Panc1 (cell line): Measurements from ENCODE around the gene GRIK5. TPM values are rescaled to one million over a fixed set of nuclear protein-coding genes. Genes with fewer than 3 reads are reported as not detected.

ENCODE experiments used
- ATAC-seq: fragments of 200-7000 bp; cut with Tn5 transposase; 2 replicates; pipeline ENCODE4 v1.9.1; 2020; ENCODE audit warnings: mild to moderate bottlenecking, moderate library complexity
- BruUV-seq: library from RNA; stranded (reverse); fragments of 400-500 nt; replicated peaks from 2 replicates; lab custom pipeline; 2021; lab: Mats Ljungman, UMichigan
- CTCF ChIA-PET: fragments of 300-600 bp; sonication (Branson Sonifier 250); formaldehyde crosslinking; loops from one replicate; lab custom pipeline; 2022; ENCODE audit warnings: antibody characterized with exemption; lab: Charles Lee
- POLR2A ChIA-PET: fragments of 300-600 bp; sonication (Branson Sonifier 250); formaldehyde crosslinking; loops from one replicate; lab custom pipeline; 2022; ENCODE audit warnings: antibody characterized with exemption; lab: Charles Lee
- DNase-seq: peaks from one replicate; pipeline ENCODE4 v3.0.0-alpha.2; 2010; ENCODE audit warnings: low read depth, low spot score
- H3K27ac ChIP-seq: 2 replicates; pipeline ENCODE4 v1.5.1; 2011; ENCODE audit warnings: mild to moderate bottlenecking, low read length, inconsistent platforms
- H3K27me3 ChIP-seq: fragments of 200-500 bp; sonication (Bioruptor generic); 2 replicates; pipeline ENCODE4 v1.6.0; 2014; ENCODE audit warnings: low read length, inconsistent platforms; ENCODE audit not compliant: control insufficient read depth, insufficient read depth
- H3K36me3 ChIP-seq: fragments of 200-500 bp; sonication (Bioruptor generic); 2 replicates; pipeline ENCODE4 v1.5.1; 2014; ENCODE audit warnings: inconsistent platforms, mild to moderate bottlenecking, low read length, moderate library complexity; ENCODE audit not compliant: control insufficient read depth, insufficient read depth
- H3K4me1 ChIP-seq: 2 replicates; pipeline ENCODE4 v1.5.1; 2011; ENCODE audit warnings: inconsistent platforms, mild to moderate bottlenecking, low read length, moderate library complexity; ENCODE audit not compliant: control insufficient read depth, insufficient read depth
- H3K4me3 ChIP-seq, 2 experiments: 2 replicates each; pipeline ENCODE4 v1.5.1; 2011 to 2012; ENCODE audit warnings: low read depth in 2 of 2, low read length in 2 of 2, mild to moderate bottlenecking in 2 of 2, inconsistent platforms in 1 of 2, moderate library complexity in 1 of 2
- H3K9me3 ChIP-seq: fragments of 200-500 bp; sonication (Bioruptor generic); 2 replicates; pipeline ENCODE4 v1.5.1; 2014; ENCODE audit warnings: low read depth, mild to moderate bottlenecking, inconsistent platforms, low read length, moderate library complexity; ENCODE audit not compliant: control insufficient read depth, insufficient read depth
- CTCF ChIP-seq: fragments of 450-650 bp; IDR thresholded peaks from 2 replicates; pipeline ENCODE4 v1.5.1; 2017; ENCODE audit warnings: mild to moderate bottlenecking
- POLR2AphosphoS5 ChIP-seq: IDR thresholded peaks from 2 replicates; pipeline ENCODE4 v1.6.1; 2012; ENCODE audit warnings: mild to moderate bottlenecking, low read depth, low read length, moderate library complexity
- REST ChIP-seq, 2 experiments: IDR thresholded peaks; 2 replicates each; pipeline ENCODE4 v1.6.1; 2011 to 2012; ENCODE audit warnings: low read depth in 2 of 2, control low read depth in 1 of 2, low read length in 1 of 2, mild to moderate bottlenecking in 1 of 2, moderate library complexity in 1 of 2; ENCODE audit not compliant: insufficient read depth in 1 of 2
- SIN3A ChIP-seq: IDR thresholded peaks from 2 replicates; pipeline ENCODE4 v1.6.1; 2012; ENCODE audit warnings: low read depth, mild to moderate bottlenecking, low read length, moderate library complexity, borderline replicate concordance; ENCODE audit not compliant: insufficient read depth
- TCF7L2 ChIP-seq: IDR thresholded peaks from 2 replicates; pipeline ENCODE4 v1.6.1; 2011; ENCODE audit warnings: mild to moderate bottlenecking, low read depth, low read length, inconsistent platforms
- in situ Hi-C: cut with HindIII; loops from 2 replicates; pipeline ENCODE4 v1.10.0; 2016; ENCODE audit warnings: low sequenced_read_pairs, low pct_unique_long_range_greater_than_20kb
- intact Hi-C: fragments of 100-400 bp; cut with micrococcal nuclease; formaldehyde crosslinking; loops from one replicate; pipeline ENCODE4 v1.10.0; 2022; ENCODE audit not compliant: unreplicated experiment
- total RNA-seq: library from RNA; stranded (reverse); gene quantifications from one replicate; pipeline ENCODE4 v1.2.1, GENCODE V29; 2021; ENCODE audit not compliant: unreplicated experiment

Gene GRIK5
- total RNA-seq, 1 experiment from 2014 or later: 0.62 TPM

- Histone ChIP-seq H3K9me3 (no peaks in the 10 kb centered on the region), H3K27ac (no peak overlapping the region), H3K27me3 (no peaks in the 10 kb centered on the region), H3K4me3 (no peak overlapping the region), H3K4me1 (peaks cover 3% of the 10 kb centered on the region; the same call in 1 of the 2 replicates), H3K36me3 (no peaks in the 10 kb centered on the region)
- ChIA-PET POLR2A (no interaction called here), CTCF (interaction anchor here (1.0 kb wide), 1 partner anchor 17 kb away, joined by 5 read pairs; no protein-coding TSS in a partner anchor)
- DNase-seq: no peak
- TF ChIP-seq TCF7L2: no peak
- no peak for TF ChIP-seq SIN3A
- TF ChIP-seq POLR2AphosphoS5: no peak
- no peak for TF ChIP-seq REST (IDR thresholded peaks at IDR 0.05; ENCODE audit: insufficient read depth in 1 of 2, low read depth in 2 of 2, low read length in 1 of 2)
- no peak for TF ChIP-seq CTCF
- no TSS peak for BruUV-seq
- ATAC-seq: peak; percentile 47; the same call in 1 of the 2 replicates
- in situ Hi-C loops: no loop called here
- intact Hi-C loops: no loop called here
Observed at GRCh38 chr19:42052241-42052863, 17.7 kb downstream of the GRIK5 start.

GRCh38 chr19:42051166-42052115 is 18.6 kb downstream of the GRIK5 start:
- H3K4me3 ChIP-seq: no peak overlapping the region
- no peaks in the 10 kb centered on the region for H3K27me3 ChIP-seq
- intact Hi-C loops: no loop called here
- no peaks in the 10 kb centered on the region for H3K9me3 ChIP-seq
- no peaks in the 10 kb centered on the region for H3K36me3 ChIP-seq
- in situ Hi-C loops: no loop called here
- ChIA-PET POLR2A (interaction anchor here (0.6 kb wide), 2 partner anchors 17 to 52 kb away, joined by 7 to 10 read pairs; no protein-coding TSS in a partner anchor), CTCF (interaction anchor here (1.0 kb wide), 1 partner anchor 17 kb away, joined by 5 read pairs; no protein-coding TSS in a partner anchor)
- no peak for DNase-seq
- TF ChIP-seq TCF7L2 (no peak), REST (IDR thresholded peaks at IDR 0.05; ENCODE audit: insufficient read depth in 1 of 2, low read depth in 2 of 2, low read length in 1 of 2) (no peak), CTCF (no peak), POLR2AphosphoS5 (no peak), SIN3A (no peak)
- BruUV-seq: no TSS peak
- peaks cover 3% of the 10 kb centered on the region; the same call in 1 of the 2 replicates for H3K4me1 ChIP-seq
- peak; percentile 39; the same call in 1 of the 2 replicates for ATAC-seq
- H3K27ac ChIP-seq: no peak overlapping the region
